HepG2 (cell line): Measurements from ENCODE around the gene FBXO9. TPM values are rescaled to one million over a fixed set of nuclear protein-coding genes. Genes with fewer than 3 reads are reported as not detected.

Source experiments
- MIXL1 ChIP-seq: IDR thresholded peaks from 2 replicates; pipeline ENCODE4 v1.6.1; 2016
- RAD21 ChIP-seq: fragments of 450-650 bp; formaldehyde crosslinking; IDR thresholded peaks from 2 replicates; pipeline ENCODE4 v1.5.0; 2020; ENCODE audit warnings: mild to moderate bottlenecking
- ZNF430 ChIP-seq: sonication (generic); formaldehyde crosslinking; IDR thresholded peaks from 2 replicates; pipeline ENCODE4 v1.9.0; 2021; ENCODE audit warnings: mild to moderate bottlenecking, missing genetic modification reagents
- ZNF543 ChIP-seq: sonication (generic); formaldehyde crosslinking; IDR thresholded peaks from 2 replicates; pipeline ENCODE4 v1.4.0; 2020; ENCODE audit warnings: mild to moderate bottlenecking, missing genetic modification reagents
- ZNF780A ChIP-seq: sonication (generic); formaldehyde crosslinking; IDR thresholded peaks from 2 replicates; pipeline ENCODE4 v1.8.0; 2022; ENCODE audit warnings: mild to moderate bottlenecking, missing genetic modification reagents, moderate library complexity
- polyA plus RNA-seq, 8 experiments: library from polyadenylated mRNA; depleted of rRNA in 3 of 8; stranded (reverse) in 7 of 8; unstranded in 1 of 8; fragments of >200 nt; fragmentation: Illumina TruSeq in 4 of 8; extraction: Trizol in 4 of 8; gene quantifications; 2 replicates each; pipeline versions ENCODE4 v1.2.1 to v1.2.3, GENCODE V29; 2011 to 2016; ENCODE audit warnings: low read depth in 4 of 8, missing spikeins in 1 of 8, mixed read lengths in 1 of 8; ENCODE audit not compliant: insufficient read depth in 1 of 8
- total RNA-seq, 5 experiments: library from RNA; depleted of rRNA; stranded (reverse); fragments of >200 nt; fragmentation: Illumina TruSeq; extraction: Trizol; gene quantifications; 2 replicates each; pipeline ENCODE4 v1.2.3, GENCODE V29; 2016; ENCODE audit warnings: low read depth in 1 of 5
- TF ChIP-seq, protein P1 (sequence below): sonication (generic); formaldehyde crosslinking; IDR thresholded peaks from 2 replicates; pipeline ENCODE4 v1.4.0; 2020; ENCODE audit warnings: mild to moderate bottlenecking, missing genetic modification reagents
- TF ChIP-seq, protein P2 (sequence below): sonication (generic); formaldehyde crosslinking; IDR thresholded peaks from 2 replicates; pipeline ENCODE4 v1.4.0; 2020; ENCODE audit warnings: mild to moderate bottlenecking, missing genetic modification reagents, borderline replicate concordance
- TF ChIP-seq, protein P3 (sequence below): sonication (generic); formaldehyde crosslinking; IDR thresholded peaks from 2 replicates; pipeline ENCODE4 v1.5.0; 2020; ENCODE audit warnings: mild to moderate bottlenecking, missing genetic modification reagents
- TF ChIP-seq, protein P4 (sequence below), 2 experiments: sonication (generic) in 1 of 2; formaldehyde crosslinking in 1 of 2; IDR thresholded peaks; 2 replicates each; pipeline versions ENCODE4 v1.6.1 to v1.9.0; 2014 to 2022; ENCODE audit warnings: antibody characterized with exemption in 1 of 2, borderline replicate concordance in 1 of 2, inconsistent platforms in 1 of 2, low read depth in 1 of 2, missing genetic modification reagents in 1 of 2
- TF ChIP-seq, protein P5 (sequence below): sonication (generic); formaldehyde crosslinking; IDR thresholded peaks from 2 replicates; pipeline ENCODE4 v1.4.0; 2020; ENCODE audit warnings: missing genetic modification reagents, mild to moderate bottlenecking, borderline replicate concordance
- TF ChIP-seq, protein P6 (sequence below): IDR thresholded peaks from 2 replicates; pipeline ENCODE4 v1.6.1; 2016; ENCODE audit warnings: mild to moderate bottlenecking, missing biosample characterization, missing genetic modification reagents

FBXO9 gene
- total and polyA plus RNA-seq, 2 of the 13 experiments (the other 11 are each of a cell fraction or from before 2014, with no cell fraction given): 64.3 to 98.4 TPM

DNA sequence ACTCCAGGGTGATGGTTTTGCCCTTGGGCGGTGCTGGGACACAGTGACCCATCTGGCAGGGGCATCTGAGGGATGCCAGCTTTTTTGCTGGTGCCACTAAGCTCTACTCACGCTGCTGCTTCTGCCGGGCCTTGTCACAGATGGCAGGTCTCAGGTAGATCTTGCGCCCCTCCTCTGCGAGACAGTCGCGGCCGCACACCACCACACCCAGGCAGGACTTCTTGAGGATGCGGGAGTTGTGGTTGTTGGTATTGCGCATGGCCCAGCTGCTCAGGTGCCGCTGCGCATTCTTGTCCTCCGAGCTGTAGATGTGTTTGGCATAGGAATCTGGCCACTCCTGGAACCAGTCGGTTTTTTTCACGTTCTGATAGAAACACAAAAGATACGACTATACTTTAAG lies 68.8 kb downstream of the FBXO9 start (continued):
- TF ChIP-seq, protein P1, sequence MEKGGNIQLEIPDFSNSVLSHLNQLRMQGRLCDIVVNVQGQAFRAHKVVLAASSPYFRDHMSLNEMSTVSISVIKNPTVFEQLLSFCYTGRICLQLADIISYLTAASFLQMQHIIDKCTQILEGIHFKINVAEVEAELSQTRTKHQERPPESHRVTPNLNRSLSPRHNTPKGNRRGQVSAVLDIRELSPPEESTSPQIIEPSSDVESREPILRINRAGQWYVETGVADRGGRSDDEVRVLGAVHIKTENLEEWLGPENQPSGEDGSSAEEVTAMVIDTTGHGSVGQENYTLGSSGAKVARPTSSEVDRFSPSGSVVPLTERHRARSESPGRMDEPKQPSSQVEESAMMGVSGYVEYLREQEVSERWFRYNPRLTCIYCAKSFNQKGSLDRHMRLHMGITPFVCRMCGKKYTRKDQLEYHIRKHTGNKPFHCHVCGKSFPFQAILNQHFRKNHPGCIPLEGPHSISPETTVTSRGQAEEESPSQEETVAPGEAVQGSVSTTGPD: no peak
- TF ChIP-seq MIXL1 (CRISPR knock-in tag) (no peak), ZNF430 (CRISPR knock-in tag) (no peak), RAD21 (CRISPR knock-in tag) (no peak), ZNF780A (CRISPR knock-in tag) (no peak), ZNF543 (no peak)
- TF ChIP-seq, protein P2, sequence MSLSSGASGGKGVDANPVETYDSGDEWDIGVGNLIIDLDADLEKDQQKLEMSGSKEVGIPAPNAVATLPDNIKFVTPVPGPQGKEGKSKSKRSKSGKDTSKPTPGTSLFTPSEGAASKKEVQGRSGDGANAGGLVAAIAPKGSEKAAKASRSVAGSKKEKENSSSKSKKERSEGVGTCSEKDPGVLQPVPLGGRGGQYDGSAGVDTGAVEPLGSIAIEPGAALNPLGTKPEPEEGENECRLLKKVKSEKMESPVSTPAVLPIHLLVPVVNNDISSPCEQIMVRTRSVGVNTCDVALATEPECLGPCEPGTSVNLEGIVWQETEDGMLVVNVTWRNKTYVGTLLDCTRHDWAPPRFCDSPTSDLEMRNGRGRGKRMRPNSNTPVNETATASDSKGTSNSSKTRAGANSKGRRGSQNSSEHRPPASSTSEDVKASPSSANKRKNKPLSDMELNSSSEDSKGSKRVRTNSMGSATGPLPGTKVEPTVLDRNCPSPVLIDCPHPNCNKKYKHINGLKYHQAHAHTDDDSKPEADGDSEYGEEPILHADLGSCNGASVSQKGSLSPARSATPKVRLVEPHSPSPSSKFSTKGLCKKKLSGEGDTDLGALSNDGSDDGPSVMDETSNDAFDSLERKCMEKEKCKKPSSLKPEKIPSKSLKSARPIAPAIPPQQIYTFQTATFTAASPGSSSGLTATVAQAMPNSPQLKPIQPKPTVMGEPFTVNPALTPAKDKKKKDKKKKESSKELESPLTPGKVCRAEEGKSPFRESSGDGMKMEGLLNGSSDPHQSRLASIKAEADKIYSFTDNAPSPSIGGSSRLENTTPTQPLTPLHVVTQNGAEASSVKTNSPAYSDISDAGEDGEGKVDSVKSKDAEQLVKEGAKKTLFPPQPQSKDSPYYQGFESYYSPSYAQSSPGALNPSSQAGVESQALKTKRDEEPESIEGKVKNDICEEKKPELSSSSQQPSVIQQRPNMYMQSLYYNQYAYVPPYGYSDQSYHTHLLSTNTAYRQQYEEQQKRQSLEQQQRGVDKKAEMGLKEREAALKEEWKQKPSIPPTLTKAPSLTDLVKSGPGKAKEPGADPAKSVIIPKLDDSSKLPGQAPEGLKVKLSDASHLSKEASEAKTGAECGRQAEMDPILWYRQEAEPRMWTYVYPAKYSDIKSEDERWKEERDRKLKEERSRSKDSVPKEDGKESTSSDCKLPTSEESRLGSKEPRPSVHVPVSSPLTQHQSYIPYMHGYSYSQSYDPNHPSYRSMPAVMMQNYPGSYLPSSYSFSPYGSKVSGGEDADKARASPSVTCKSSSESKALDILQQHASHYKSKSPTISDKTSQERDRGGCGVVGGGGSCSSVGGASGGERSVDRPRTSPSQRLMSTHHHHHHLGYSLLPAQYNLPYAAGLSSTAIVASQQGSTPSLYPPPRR: no peak
- TF ChIP-seq, protein P3, sequence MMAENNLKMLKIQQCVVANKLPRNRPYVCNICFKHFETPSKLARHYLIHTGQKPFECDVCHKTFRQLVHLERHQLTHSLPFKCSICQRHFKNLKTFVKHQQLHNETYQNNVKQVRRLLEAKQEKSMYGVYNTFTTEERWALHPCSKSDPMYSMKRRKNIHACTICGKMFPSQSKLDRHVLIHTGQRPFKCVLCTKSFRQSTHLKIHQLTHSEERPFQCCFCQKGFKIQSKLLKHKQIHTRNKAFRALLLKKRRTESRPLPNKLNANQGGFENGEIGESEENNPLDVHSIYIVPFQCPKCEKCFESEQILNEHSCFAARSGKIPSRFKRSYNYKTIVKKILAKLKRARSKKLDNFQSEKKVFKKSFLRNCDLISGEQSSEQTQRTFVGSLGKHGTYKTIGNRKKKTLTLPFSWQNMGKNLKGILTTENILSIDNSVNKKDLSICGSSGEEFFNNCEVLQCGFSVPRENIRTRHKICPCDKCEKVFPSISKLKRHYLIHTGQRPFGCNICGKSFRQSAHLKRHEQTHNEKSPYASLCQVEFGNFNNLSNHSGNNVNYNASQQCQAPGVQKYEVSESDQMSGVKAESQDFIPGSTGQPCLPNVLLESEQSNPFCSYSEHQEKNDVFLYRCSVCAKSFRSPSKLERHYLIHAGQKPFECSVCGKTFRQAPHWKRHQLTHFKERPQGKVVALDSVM: no peak
- TF ChIP-seq, protein P4, sequence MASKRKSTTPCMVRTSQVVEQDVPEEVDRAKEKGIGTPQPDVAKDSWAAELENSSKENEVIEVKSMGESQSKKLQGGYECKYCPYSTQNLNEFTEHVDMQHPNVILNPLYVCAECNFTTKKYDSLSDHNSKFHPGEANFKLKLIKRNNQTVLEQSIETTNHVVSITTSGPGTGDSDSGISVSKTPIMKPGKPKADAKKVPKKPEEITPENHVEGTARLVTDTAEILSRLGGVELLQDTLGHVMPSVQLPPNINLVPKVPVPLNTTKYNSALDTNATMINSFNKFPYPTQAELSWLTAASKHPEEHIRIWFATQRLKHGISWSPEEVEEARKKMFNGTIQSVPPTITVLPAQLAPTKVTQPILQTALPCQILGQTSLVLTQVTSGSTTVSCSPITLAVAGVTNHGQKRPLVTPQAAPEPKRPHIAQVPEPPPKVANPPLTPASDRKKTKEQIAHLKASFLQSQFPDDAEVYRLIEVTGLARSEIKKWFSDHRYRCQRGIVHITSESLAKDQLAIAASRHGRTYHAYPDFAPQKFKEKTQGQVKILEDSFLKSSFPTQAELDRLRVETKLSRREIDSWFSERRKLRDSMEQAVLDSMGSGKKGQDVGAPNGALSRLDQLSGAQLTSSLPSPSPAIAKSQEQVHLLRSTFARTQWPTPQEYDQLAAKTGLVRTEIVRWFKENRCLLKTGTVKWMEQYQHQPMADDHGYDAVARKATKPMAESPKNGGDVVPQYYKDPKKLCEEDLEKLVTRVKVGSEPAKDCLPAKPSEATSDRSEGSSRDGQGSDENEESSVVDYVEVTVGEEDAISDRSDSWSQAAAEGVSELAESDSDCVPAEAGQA (IDR thresholded peaks at IDR 0.05; ENCODE audit: low read depth): no peak
- TF ChIP-seq, protein P4 (CRISPR knock-in tag; IDR thresholded peaks at IDR 0.05; ENCODE audit: borderline replicate concordance): no peak
- TF ChIP-seq, protein P5, sequence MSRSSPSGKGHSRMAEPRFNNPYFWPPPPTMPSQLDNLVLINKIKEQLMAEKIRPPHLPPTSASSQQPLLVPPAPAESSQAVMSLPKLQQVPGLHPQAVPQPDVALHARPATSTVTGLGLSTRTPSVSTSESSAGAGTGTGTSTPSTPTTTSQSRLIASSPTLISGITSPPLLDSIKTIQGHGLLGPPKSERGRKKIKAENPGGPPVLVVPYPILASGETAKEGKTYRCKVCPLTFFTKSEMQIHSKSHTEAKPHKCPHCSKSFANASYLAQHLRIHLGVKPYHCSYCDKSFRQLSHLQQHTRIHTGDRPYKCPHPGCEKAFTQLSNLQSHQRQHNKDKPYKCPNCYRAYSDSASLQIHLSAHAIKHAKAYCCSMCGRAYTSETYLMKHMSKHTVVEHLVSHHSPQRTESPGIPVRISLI: no peak
- TF ChIP-seq, protein P6, sequence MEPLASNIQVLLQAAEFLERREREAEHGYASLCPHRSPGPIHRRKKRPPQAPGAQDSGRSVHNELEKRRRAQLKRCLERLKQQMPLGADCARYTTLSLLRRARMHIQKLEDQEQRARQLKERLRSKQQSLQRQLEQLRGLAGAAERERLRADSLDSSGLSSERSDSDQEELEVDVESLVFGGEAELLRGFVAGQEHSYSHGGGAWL: no peak
